Mesothelial cell of epicardium (in vitro differentiated cells): Measurements from ENCODE around the gene TMEM229B. TPM values are rescaled to one million over a fixed set of nuclear protein-coding genes. Genes with fewer than 3 reads are reported as not detected.

ENCODE experiments used
- DNase-seq, 2 experiments: peaks; one replicate each; pipeline ENCODE4 v3.0.0; 2021; ENCODE audit warnings: low spot score in 2 of 2; ENCODE audit not compliant: unreplicated experiment in 2 of 2
- H3K27ac Mint-ChIP-seq: 2 replicates; pipeline ENCODE4 v1.8.0; 2021; ENCODE audit warnings: mixed read lengths
- H3K27me3 Mint-ChIP-seq: 2 replicates; pipeline ENCODE4 v1.8.0; 2021; ENCODE audit warnings: low read depth, mixed read lengths
- H3K36me3 Mint-ChIP-seq: 2 replicates; pipeline ENCODE4 v1.8.0; 2021; ENCODE audit warnings: mixed read lengths
- H3K4me1 Mint-ChIP-seq: 2 replicates; pipeline ENCODE4 v1.8.0; 2021; ENCODE audit warnings: mixed read lengths
- H3K4me3 Mint-ChIP-seq: 2 replicates; pipeline ENCODE4 v1.8.0; 2021; ENCODE audit warnings: mild to moderate bottlenecking, moderate library complexity, mixed read lengths
- H3K9me3 Mint-ChIP-seq: 2 replicates; pipeline ENCODE4 v1.8.0; 2021; ENCODE audit warnings: mixed read lengths
- CTCF ChIP-seq: fragments of 200-600 bp; sonication (generic); IDR thresholded peaks from one replicate; pipeline ENCODE4 v1.5.0; 2021; ENCODE audit warnings: antibody characterized with exemption; ENCODE audit not compliant: unreplicated experiment
- total RNA-seq: library from RNA; stranded (reverse); gene quantifications from 3 replicates; pipeline ENCODE4 v1.2.1, GENCODE V29; 2021

TMEM229B gene
- total RNA-seq, 1 donor from 2014 or later, result 0.83 TPM

- H3K36me3 Mint-ChIP-seq, result no peaks in the 10 kb centered on the region
- no peak for TF ChIP-seq CTCF
- H3K27ac Mint-ChIP-seq, result peak overlapping the region; percentile 30
- H3K27me3 Mint-ChIP-seq, result peaks cover 21% of the 10 kb centered on the region
- H3K9me3 Mint-ChIP-seq, result no peaks in the 10 kb centered on the region
- H3K4me1 Mint-ChIP-seq, result peaks cover 5% of the 10 kb centered on the region
- H3K4me3 Mint-ChIP-seq, result peak overlapping the region; percentile 67
- no peak for DNase-seq
Measured at GRCh38 chr14:67532606-67532997, 44.1 kb upstream of the TMEM229B start.

- Mint-ChIP-seq H3K9me3 (no peaks in the 10 kb centered on the region), H3K27ac (no peak overlapping the region), H3K36me3 (no peaks in the 10 kb centered on the region), H3K4me1 (peaks cover 5% of the 10 kb centered on the region), H3K4me3 (no peak overlapping the region), H3K27me3 (peaks cover 29% of the 10 kb centered on the region)
- DNase-seq, result no peak
- no peak for TF ChIP-seq CTCF
Measured at GRCh38 chr14:67529947-67530935, 41.7 kb upstream of the TMEM229B start.

GRCh38 chr14:67528276-67528675, 39.8 kb upstream of the TMEM229B start:
- Mint-ChIP-seq H3K27me3 (peaks cover 40% of the 10 kb centered on the region), H3K36me3 (no peaks in the 10 kb centered on the region), H3K4me1 (peaks cover 5% of the 10 kb centered on the region), H3K9me3 (no peaks in the 10 kb centered on the region), H3K27ac (no peak overlapping the region), H3K4me3 (no peak overlapping the region)
- TF ChIP-seq CTCF, result no peak
- DNase-seq, result no peak

GRCh38 chr14:67527756-67528155, 39.2 kb upstream of the TMEM229B start:
- Mint-ChIP-seq H3K36me3 (no peaks in the 10 kb centered on the region), H3K27me3 (peaks cover 43% of the 10 kb centered on the region), H3K27ac (no peak overlapping the region), H3K4me1 (peaks cover 5% of the 10 kb centered on the region), H3K4me3 (no peak overlapping the region), H3K9me3 (no peaks in the 10 kb centered on the region)
- no peak for TF ChIP-seq CTCF
- no peak for DNase-seq

GRCh38 chr14:67526676-67527459, 38.3 kb upstream of the TMEM229B start:
- Mint-ChIP-seq H3K4me1 (peaks cover 5% of the 10 kb centered on the region), H3K9me3 (no peaks in the 10 kb centered on the region), H3K36me3 (no peaks in the 10 kb centered on the region), H3K27me3 (peaks cover 52% of the 10 kb centered on the region), H3K4me3 (no peak overlapping the region), H3K27ac (no peak overlapping the region)
- DNase-seq, result no peak
- TF ChIP-seq CTCF, result no peak
